DND-41 (cell line): Measurements from ENCODE around the gene CTXN2.

Experiments used
- ATAC-seq: fragments of 200-7000 bp; cut with Tn5 transposase; 3 replicates; pipeline ENCODE4 v1.9.1; 2021; ENCODE audit warnings: low read depth; ENCODE audit not compliant: insufficient read depth
- DNase-seq: peaks from one replicate; pipeline ENCODE4 v3.0.0-alpha.2; 2020
- H2AFZ ChIP-seq: 2 replicates; pipeline ENCODE4 v1.6.0; 2012; ENCODE audit warnings: low read depth, low read length
- H3K27ac ChIP-seq: 2 replicates; pipeline ENCODE4 v1.5.1; 2012; ENCODE audit warnings: low read length, inconsistent platforms
- H3K27me3 ChIP-seq: fragments of 200-600 bp; sonication (generic); 2 replicates; pipeline ENCODE4 v1.6.0; 2012; ENCODE audit warnings: low read length, mild to moderate bottlenecking, inconsistent platforms; ENCODE audit not compliant: insufficient read depth, poor library complexity
- H3K36me3 ChIP-seq: 2 replicates; pipeline ENCODE4 v1.5.1; 2012; ENCODE audit warnings: low read length, inconsistent platforms; ENCODE audit not compliant: insufficient read depth
- H3K4me1 ChIP-seq: 2 replicates; pipeline ENCODE4 v1.5.1; 2012; ENCODE audit warnings: mild to moderate bottlenecking, low read length; ENCODE audit not compliant: insufficient read depth
- H3K4me2 ChIP-seq: 2 replicates; pipeline ENCODE4 v1.6.0; 2012; ENCODE audit warnings: mild to moderate bottlenecking, moderate library complexity, low read length, inconsistent platforms; ENCODE audit not compliant: insufficient read depth
- H3K4me3 ChIP-seq, 2 experiments: fragments of 200-600 bp in 1 of 2; shearing (Covaris generic) in 1 of 2; 2 replicates each; pipeline ENCODE4 v1.5.1; 2012 to 2016; ENCODE audit warnings: inconsistent platforms in 2 of 2, low read length in 2 of 2, mild to moderate bottlenecking in 2 of 2, low read depth in 1 of 2, moderate library complexity in 1 of 2
- H3K79me2 ChIP-seq: 2 replicates; pipeline ENCODE4 v1.6.0; 2012; ENCODE audit warnings: low read length, inconsistent platforms; ENCODE audit not compliant: insufficient read depth
- H3K9ac ChIP-seq: 2 replicates; pipeline ENCODE4 v1.6.0; 2012; ENCODE audit warnings: low read depth, mild to moderate bottlenecking, inconsistent platforms, low read length, moderate library complexity
- H3K9me3 ChIP-seq: 2 replicates; pipeline ENCODE4 v1.5.1; 2012; ENCODE audit warnings: low read length, moderate library complexity, mild to moderate bottlenecking, inconsistent platforms; ENCODE audit not compliant: insufficient read depth, severe bottlenecking
- H4K20me1 ChIP-seq: 2 replicates; pipeline ENCODE4 v1.6.0; 2012; ENCODE audit warnings: low read length; ENCODE audit not compliant: insufficient read depth
- EZH2 ChIP-seq: IDR thresholded peaks from 3 replicates; pipeline ENCODE4 v1.6.1; 2012; ENCODE audit warnings: borderline replicate concordance, low read depth, mild to moderate bottlenecking, moderate library complexity, low read length, inconsistent platforms; ENCODE audit not compliant: severe bottlenecking
- TF ChIP-seq, protein P1 (sequence below): IDR thresholded peaks from 2 replicates; pipeline ENCODE4 v1.5.1; 2012; ENCODE audit warnings: borderline replicate concordance, low read length, moderate library complexity, mild to moderate bottlenecking; ENCODE audit not compliant: poor library complexity, severe bottlenecking; ENCODE audit errors: extremely low read depth

CTXN2 gene

GRCh38 chr15:48145923-48146322 lies 45.5 kb upstream of the CTXN2 start:
- H3K4me1 ChIP-seq: no peaks in the 10 kb centered on the region
- H3K9me3 ChIP-seq: no peaks in the 10 kb centered on the region
- H3K9ac ChIP-seq: no peak overlapping the region
- no peaks in the 10 kb centered on the region; the same call in 1 of the 2 replicates for H3K36me3 ChIP-seq
- ATAC-seq (no peak), DNase-seq (no peak)
- H4K20me1 ChIP-seq: no peaks in the 10 kb centered on the region
- H2AFZ ChIP-seq: no peak overlapping the region
- no peaks in the 10 kb centered on the region for H3K79me2 ChIP-seq
- no peaks in the 10 kb centered on the region for H3K27me3 ChIP-seq
- TF ChIP-seq EZH2: no peak
- TF ChIP-seq, protein P1, sequence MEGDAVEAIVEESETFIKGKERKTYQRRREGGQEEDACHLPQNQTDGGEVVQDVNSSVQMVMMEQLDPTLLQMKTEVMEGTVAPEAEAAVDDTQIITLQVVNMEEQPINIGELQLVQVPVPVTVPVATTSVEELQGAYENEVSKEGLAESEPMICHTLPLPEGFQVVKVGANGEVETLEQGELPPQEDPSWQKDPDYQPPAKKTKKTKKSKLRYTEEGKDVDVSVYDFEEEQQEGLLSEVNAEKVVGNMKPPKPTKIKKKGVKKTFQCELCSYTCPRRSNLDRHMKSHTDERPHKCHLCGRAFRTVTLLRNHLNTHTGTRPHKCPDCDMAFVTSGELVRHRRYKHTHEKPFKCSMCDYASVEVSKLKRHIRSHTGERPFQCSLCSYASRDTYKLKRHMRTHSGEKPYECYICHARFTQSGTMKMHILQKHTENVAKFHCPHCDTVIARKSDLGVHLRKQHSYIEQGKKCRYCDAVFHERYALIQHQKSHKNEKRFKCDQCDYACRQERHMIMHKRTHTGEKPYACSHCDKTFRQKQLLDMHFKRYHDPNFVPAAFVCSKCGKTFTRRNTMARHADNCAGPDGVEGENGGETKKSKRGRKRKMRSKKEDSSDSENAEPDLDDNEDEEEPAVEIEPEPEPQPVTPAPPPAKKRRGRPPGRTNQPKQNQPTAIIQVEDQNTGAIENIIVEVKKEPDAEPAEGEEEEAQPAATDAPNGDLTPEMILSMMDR: no peak
- H3K27ac ChIP-seq: no peak overlapping the region
- H3K4me3 ChIP-seq: no peak overlapping the region
- no peak overlapping the region for H3K4me2 ChIP-seq

DNA sequence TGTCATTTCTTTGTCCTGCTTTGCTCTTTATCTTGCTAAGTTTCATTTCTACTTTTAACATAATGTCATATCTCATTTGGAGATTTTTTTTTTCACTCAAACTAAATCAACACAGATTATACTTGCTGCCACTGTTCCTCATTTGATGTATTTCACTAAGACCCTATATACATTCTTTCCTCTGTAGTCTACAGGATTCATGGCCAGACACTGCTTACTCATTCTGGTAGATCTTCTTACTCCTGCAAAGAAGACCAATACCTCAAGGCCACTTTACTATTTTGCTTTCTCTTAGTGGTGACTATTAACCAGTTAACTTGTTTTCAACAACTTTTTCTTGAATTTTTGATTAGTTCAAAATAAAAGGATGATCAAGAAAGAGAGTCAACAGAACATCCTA lies 44.1 kb upstream of the CTXN2 start:
- no peak for TF ChIP-seq EZH2
- TF ChIP-seq, protein P1: no peak

DNA sequence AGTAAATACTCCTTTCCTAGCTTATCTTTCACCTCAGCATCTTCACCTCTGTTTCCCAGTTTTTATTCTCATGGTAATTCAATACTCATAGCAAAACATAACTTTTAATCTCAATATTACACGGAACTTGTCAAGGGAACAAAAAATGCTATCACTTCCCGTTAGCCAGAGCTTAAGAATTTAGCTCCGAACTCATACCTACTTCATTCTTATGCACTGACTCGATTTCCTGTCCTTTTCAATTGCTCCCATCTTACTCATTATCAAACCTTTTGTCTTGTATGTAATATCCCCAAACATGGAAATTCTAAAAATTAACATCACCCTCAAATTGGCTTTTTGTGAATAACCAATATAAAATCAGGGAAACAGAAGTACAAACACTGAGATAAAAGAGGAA lies 41.6 kb upstream of the CTXN2 start:
- Histone ChIP-seq H2AFZ (no peak overlapping the region), H3K27me3 (no peaks in the 10 kb centered on the region), H3K4me2 (no peak overlapping the region), H3K79me2 (no peaks in the 10 kb centered on the region), H3K36me3 (no peaks in the 10 kb centered on the region; the same call in 1 of the 2 replicates), H3K9me3 (no peaks in the 10 kb centered on the region), H3K4me3 (no peak overlapping the region), H3K9ac (no peak overlapping the region), H3K27ac (no peak overlapping the region), H4K20me1 (no peaks in the 10 kb centered on the region), H3K4me1 (no peaks in the 10 kb centered on the region)
- no peak for DNase-seq
- no peak for ATAC-seq
- no peak for TF ChIP-seq EZH2
- TF ChIP-seq, protein P1: no peak

More for the DNA sequence above, 44.1 kb upstream of the CTXN2 start:
- no peak overlapping the region for H3K27ac ChIP-seq
- H3K4me3 ChIP-seq: no peak overlapping the region
- H3K4me1 ChIP-seq: no peaks in the 10 kb centered on the region
- no peak overlapping the region for H3K4me2 ChIP-seq
- H2AFZ ChIP-seq: no peak overlapping the region
- H3K36me3 ChIP-seq: no peaks in the 10 kb centered on the region; the same call in 1 of the 2 replicates
- H4K20me1 ChIP-seq: no peaks in the 10 kb centered on the region
- ATAC-seq: no peak
- H3K27me3 ChIP-seq: no peaks in the 10 kb centered on the region
- no peaks in the 10 kb centered on the region for H3K79me2 ChIP-seq
- no peak overlapping the region for H3K9ac ChIP-seq
- H3K9me3 ChIP-seq: no peaks in the 10 kb centered on the region
- no peak for DNase-seq

GRCh38 chr15:48153526-48153925 lies 37.9 kb upstream of the CTXN2 start:
- Histone ChIP-seq H3K4me1 (no peaks in the 10 kb centered on the region), H3K79me2 (no peaks in the 10 kb centered on the region), H3K9me3 (no peaks in the 10 kb centered on the region), H3K4me2 (no peak overlapping the region), H4K20me1 (no peaks in the 10 kb centered on the region), H3K9ac (no peak overlapping the region), H2AFZ (no peak overlapping the region), H3K27ac (no peak overlapping the region), H3K36me3 (no peaks in the 10 kb centered on the region; the same call in 1 of the 2 replicates), H3K27me3 (no peaks in the 10 kb centered on the region), H3K4me3 (no peak overlapping the region)
- DNase-seq (no peak), ATAC-seq (no peak)
- no peak for TF ChIP-seq EZH2
- TF ChIP-seq, protein P1: no peak
